GM12878 (cell line): Measurements from ENCODE around the gene TACR1.

ENCODE experiments used
- ATF7 ChIP-seq: fragments of 450-650 bp; IDR thresholded peaks from 2 replicates; pipeline ENCODE4 v1.6.1; 2016; ENCODE audit warnings: low read depth, mild to moderate bottlenecking
- CBX5 ChIP-seq: sonication (generic); IDR thresholded peaks from 2 replicates; pipeline ENCODE4 v1.6.1; 2016; ENCODE audit warnings: low read depth, moderate library complexity, mild to moderate bottlenecking, inconsistent platforms
- CREB1 ChIP-seq: IDR thresholded peaks from 2 replicates; pipeline ENCODE4 v1.6.1; 2012; ENCODE audit warnings: low read depth, mild to moderate bottlenecking, inconsistent platforms
- CTCF ChIP-seq, 3 experiments: IDR thresholded peaks in 2 of 3; conservative IDR thresholded peaks in 1 of 3; 2 replicates each; pipeline ENCODE4 v1.5.1; 2011; ENCODE audit warnings: low read depth in 3 of 3, low read length in 3 of 3, mild to moderate bottlenecking in 3 of 3, control low read depth in 2 of 3, moderate library complexity in 2 of 3, inconsistent platforms in 1 of 3, mixed read lengths in 1 of 3; ENCODE audit not compliant: control insufficient read depth in 2 of 3, insufficient read depth in 1 of 3; ENCODE audit errors: extremely low read depth in 1 of 3
- EP300 ChIP-seq, 2 experiments: fragments of 150-350 bp in 1 of 2; IDR thresholded peaks; 2 replicates each; pipeline ENCODE4 v1.6.1; 2011 to 2012; ENCODE audit warnings: low read depth in 2 of 2, low read length in 2 of 2, borderline replicate concordance in 1 of 2, improper control_type of control experiment in 1 of 2, inconsistent platforms in 1 of 2; ENCODE audit not compliant: control insufficient read depth in 1 of 2
- HDAC6 ChIP-seq: fragments of 200-600 bp; sonication (generic); IDR thresholded peaks from one replicate; pipeline ENCODE4 v1.8.0; 2017; ENCODE audit warnings: antibody characterized with exemption; ENCODE audit not compliant: unreplicated experiment
- IKZF2 ChIP-seq, 2 experiments: fragments of 450-650 bp; IDR thresholded peaks; 2 replicates each; pipeline ENCODE4 v1.6.1; 2017; ENCODE audit warnings: mild to moderate bottlenecking in 2 of 2, moderate library complexity in 2 of 2
- POLR2A ChIP-seq: IDR thresholded peaks from 2 replicates; pipeline ENCODE4 v1.6.1; 2011; ENCODE audit warnings: low read depth, mild to moderate bottlenecking, low read length
- POLR2AphosphoS5 ChIP-seq: IDR thresholded peaks from 2 replicates; pipeline ENCODE4 v1.6.1; 2011; ENCODE audit warnings: mild to moderate bottlenecking, low read length, inconsistent platforms
- TAF1 ChIP-seq: IDR thresholded peaks from 2 replicates; pipeline ENCODE4 v1.6.1; 2011; ENCODE audit warnings: mild to moderate bottlenecking, low read depth, low read length, borderline replicate concordance
- TCF7 ChIP-seq: IDR thresholded peaks from 2 replicates; pipeline ENCODE4 v1.6.1; 2014; ENCODE audit warnings: antibody characterized with exemption, borderline replicate concordance

GRCh38 chr2:75192496-75192895, 6.8 kb downstream of the TACR1 start:
- TF ChIP-seq POLR2A (no peak), HDAC6 (no peak), CREB1 (no peak), CTCF (IDR thresholded peaks at IDR 0.05 in 2 of 3, conservative IDR thresholded peaks at IDR 0.05 in 1 of 3; ENCODE audit: control insufficient read depth in 2 of 3, extremely low read depth in 1 of 3, insufficient read depth in 1 of 3, low read depth in 3 of 3, low read length in 3 of 3) (no peak), CBX5 (no peak), POLR2AphosphoS5 (no peak), ATF7 (no peak), EP300 (IDR thresholded peaks at IDR 0.05; ENCODE audit: borderline replicate concordance in 1 of 2, control insufficient read depth in 1 of 2, low read depth in 2 of 2, low read length in 2 of 2) (no peak), IKZF2 (IDR thresholded peaks at IDR 0.05) (no peak), TAF1 (no peak), TCF7 (no peak)
